Ovary (tissue), 9 donors: ENCODE results near the gene ZNF782. TPM values are rescaled to one million over a fixed set of nuclear protein-coding genes. Genes with fewer than 3 reads are reported as not detected.

Source experiments
- DNase-seq, 5 donors: peaks; one replicate each; pipeline ENCODE4 v3.0.0-alpha.2; 2019 to 2020
- H3K27ac ChIP-seq, 2 donors: fragments of 200-600 bp; one replicate each; pipeline versions ENCODE4 v1.5.1 to v1.8.0; 2019 to 2022
- H3K27me3 ChIP-seq: fragments of 200-600 bp; one replicate; pipeline ENCODE4 v1.8.0; 2022
- H3K36me3 ChIP-seq: fragments of 200-600 bp; sonication (generic); one replicate; pipeline ENCODE4 v1.5.1; 2019
- H3K4me1 ChIP-seq: one replicate; pipeline ENCODE4 v1.8.1; 2013; ENCODE audit warnings: mild to moderate bottlenecking, moderate library complexity; ENCODE audit not compliant: insufficient read depth
- H3K4me3 ChIP-seq: fragments of 200-600 bp; sonication (generic); one replicate; pipeline ENCODE4 v1.5.1; 2017
- H3K9me3 ChIP-seq, 2 donors: fragments of 200-600 bp in 1 of 2; sonication (generic) in 1 of 2; one replicate each; pipeline versions ENCODE4 v1.5.1 to v1.8.1; 2013 to 2019; ENCODE audit warnings: mild to moderate bottlenecking in 1 of 2, moderate library complexity in 1 of 2
- EP300 ChIP-seq: sonication (generic); formaldehyde crosslinking; IDR thresholded peaks from one replicate; pipeline ENCODE4 v1.6.1; 2017; ENCODE audit warnings: antibody characterized with exemption
- POLR2A ChIP-seq: fragments of 450-650 bp; IDR thresholded peaks from one replicate; pipeline ENCODE4 v1.6.1; 2017; ENCODE audit warnings: antibody characterized with exemption, mild to moderate bottlenecking, moderate library complexity
- WGBS, 3 donors: extraction: QIAGEN DNeasy Blood & Tissue Kit in 1 of 3; methylation state at CpG; one replicate each; pipeline versions ENCODE4 v1.1.5 to v1.1.7; 2013 to 2017; 5-methylcytosine and 5-hydroxymethylcytosine counted together
- intact Hi-C, 4 donors: fragments of 100-400 bp; cut with DNase I; formaldehyde crosslinking; loops; one replicate each; pipeline versions ENCODE4 v1.11.0 to v1.15.1; 2022 to 2023
- polyA plus RNA-seq, 2 donors: library from polyadenylated mRNA; stranded (reverse); fragments of 200-250 nt in 1 of 2; fragments of 350-450 nt in 1 of 2; fragmentation: Illumina TruSeq in 1 of 2; extraction: RNeasy Lipid Tissue Mini Kit (QIAGEN cat#74804) in 1 of 2; gene quantifications; one replicate each; pipeline ENCODE4 v1.2.3, GENCODE V29; 2013 to 2014
- total RNA-seq, 7 donors: library from RNA; depleted of rRNA in 2 of 7; stranded (reverse); fragments of >200 nt in 2 of 7; fragmentation: NEBNext Ultra II Directional in 3 of 7; extraction: Animal tissue kit (Norgen Biotek cat#: 25700) in 3 of 7; gene quantifications; one replicate each; pipeline versions ENCODE4 v1.1.0 to v1.2.4, GENCODE V29; 2016 to 2023
- TF ChIP-seq, protein P1 (sequence below), 3 donors: fragments of 450-650 bp in 2 of 3; fragments of 200-600 bp in 1 of 3; IDR thresholded peaks; one replicate each; pipeline versions ENCODE4 v1.5.1 to v1.8.0; 2016 to 2022; ENCODE audit warnings: antibody characterized with exemption in 3 of 3, mild to moderate bottlenecking in 1 of 3
- donor health status: DM: no; HTN: no; CAD: no; lungs with moderate emphysema.
- donor health status: DM: no; HTN: no; CAD: no.
- donor health status: Bipolar disorder and iron deficiency.
- donor health status: DM: yes; HTN: yes; CAD: no.
- donor health status: DM: no; HTN: no; CAD: no.
- donor health status: DM: yes; HTN: yes; CAD: no.

ZNF782 gene
- total and polyA plus RNA-seq, 9 donors, result 2.8 to 12.4 (median 9.8) TPM

DNA sequence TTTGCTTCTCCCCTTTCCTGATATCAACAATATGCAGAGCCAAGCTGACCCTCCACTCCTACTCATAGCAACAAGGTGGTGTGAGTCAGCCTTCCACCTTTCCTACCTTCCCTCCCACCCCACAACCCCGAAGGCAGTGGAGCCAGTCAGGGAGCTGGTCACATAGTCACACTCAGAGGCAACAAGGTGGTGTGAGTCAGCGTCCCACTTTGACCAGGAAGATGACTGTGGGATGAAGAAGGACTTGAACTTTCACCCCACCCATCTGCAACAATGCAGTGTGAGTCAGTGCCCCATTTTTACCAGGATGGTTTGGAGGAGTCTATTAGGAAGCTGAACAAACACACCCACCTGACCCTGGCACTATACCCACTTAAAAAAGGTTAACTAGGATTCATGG is 30.1 kb upstream of the ZNF782 start:
- 66 to 85% (median 79%) methylated on average over 2 of the region's 2 CpGs for WGBS, 3 donors
- Histone ChIP-seq H3K27me3 (no peaks in the 10 kb centered on the region), H3K36me3 (no peaks in the 10 kb centered on the region), H3K4me1 (no peaks in the 10 kb centered on the region), H3K4me3 (no peak overlapping the region), H3K9me3 (no peaks in the 10 kb centered on the region), H3K27ac (no peak overlapping the region)
- TF ChIP-seq POLR2A (no peak), EP300 (no peak)
- TF ChIP-seq, protein P1, sequence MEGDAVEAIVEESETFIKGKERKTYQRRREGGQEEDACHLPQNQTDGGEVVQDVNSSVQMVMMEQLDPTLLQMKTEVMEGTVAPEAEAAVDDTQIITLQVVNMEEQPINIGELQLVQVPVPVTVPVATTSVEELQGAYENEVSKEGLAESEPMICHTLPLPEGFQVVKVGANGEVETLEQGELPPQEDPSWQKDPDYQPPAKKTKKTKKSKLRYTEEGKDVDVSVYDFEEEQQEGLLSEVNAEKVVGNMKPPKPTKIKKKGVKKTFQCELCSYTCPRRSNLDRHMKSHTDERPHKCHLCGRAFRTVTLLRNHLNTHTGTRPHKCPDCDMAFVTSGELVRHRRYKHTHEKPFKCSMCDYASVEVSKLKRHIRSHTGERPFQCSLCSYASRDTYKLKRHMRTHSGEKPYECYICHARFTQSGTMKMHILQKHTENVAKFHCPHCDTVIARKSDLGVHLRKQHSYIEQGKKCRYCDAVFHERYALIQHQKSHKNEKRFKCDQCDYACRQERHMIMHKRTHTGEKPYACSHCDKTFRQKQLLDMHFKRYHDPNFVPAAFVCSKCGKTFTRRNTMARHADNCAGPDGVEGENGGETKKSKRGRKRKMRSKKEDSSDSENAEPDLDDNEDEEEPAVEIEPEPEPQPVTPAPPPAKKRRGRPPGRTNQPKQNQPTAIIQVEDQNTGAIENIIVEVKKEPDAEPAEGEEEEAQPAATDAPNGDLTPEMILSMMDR (IDR thresholded peaks at IDR 0.05), result no peak
- no peak for DNase-seq
- intact Hi-C loops, result no loop called here

DNA sequence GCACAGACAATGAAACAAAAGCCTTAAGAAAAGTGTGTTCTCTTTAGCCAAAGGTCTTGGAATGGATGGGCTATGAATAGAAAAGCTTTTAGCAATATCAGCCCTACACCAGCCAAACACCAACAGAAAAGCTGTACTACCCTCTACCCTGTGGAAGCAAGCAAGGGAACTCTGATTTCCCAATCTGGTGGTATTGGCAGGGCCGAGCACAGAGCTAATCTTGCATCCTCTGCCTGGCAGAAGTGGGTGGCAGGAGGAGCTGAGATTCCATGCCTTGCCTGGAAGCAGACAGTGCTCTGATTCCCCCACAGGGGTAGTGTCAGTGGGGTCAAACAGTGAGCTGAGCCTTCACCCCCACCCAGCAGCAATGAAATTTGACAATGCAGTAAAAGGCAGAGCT is 29.6 kb upstream of the ZNF782 start:
- 20 to 75% (median 73%) methylated on average over 1 of the region's 1 CpG for WGBS, 3 donors
- H3K36me3 ChIP-seq, result no peaks in the 10 kb centered on the region

DNA sequence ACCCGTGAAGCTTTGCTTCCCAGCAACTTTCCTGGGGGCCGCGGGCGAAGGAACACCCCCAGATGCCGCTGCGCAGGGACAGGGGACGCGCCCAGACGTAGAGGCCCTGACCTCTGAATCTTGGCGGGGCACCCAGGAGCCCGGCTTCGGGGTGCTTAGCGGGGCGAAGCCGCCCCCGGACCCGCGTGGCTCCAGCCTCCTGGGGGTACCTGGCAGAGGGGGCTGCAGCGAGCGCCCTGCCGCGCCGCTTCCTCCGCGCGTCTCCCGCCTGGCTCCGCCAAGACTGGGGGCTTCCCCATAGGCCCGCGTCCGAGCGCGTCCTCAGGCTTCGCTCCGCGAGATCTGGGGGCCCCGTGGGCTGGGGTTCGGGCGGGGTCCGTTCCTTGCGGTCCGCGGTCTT is 23.0 kb upstream of the ZNF782 start:
- Histone ChIP-seq H3K27ac (no peak overlapping the region), H3K4me3 (no peak overlapping the region), H3K36me3 (no peaks in the 10 kb centered on the region), H3K9me3 (no peaks in the 10 kb centered on the region), H3K27me3 (no peaks in the 10 kb centered on the region), H3K4me1 (no peaks in the 10 kb centered on the region)
- intact Hi-C loops, result no loop called here
- WGBS, 3 donors, result 8 to 9% (median 9%) methylated on average over 19 to 43 of the region's 43 CpGs
- no peak for DNase-seq
- TF ChIP-seq POLR2A (no peak), EP300 (no peak)
- TF ChIP-seq, protein P1 (IDR thresholded peaks at IDR 0.05), result no peak

More for the DNA sequence above, 29.6 kb upstream of the ZNF782 start:
- TF ChIP-seq, protein P1 (IDR thresholded peaks at IDR 0.05), result no peak
- TF ChIP-seq EP300 (no peak), POLR2A (no peak)
- Histone ChIP-seq H3K9me3 (no peaks in the 10 kb centered on the region), H3K27me3 (no peaks in the 10 kb centered on the region), H3K27ac (no peak overlapping the region), H3K4me1 (no peaks in the 10 kb centered on the region), H3K4me3 (no peak overlapping the region)
- no peak for DNase-seq
- intact Hi-C loops, result no loop called here

DNA sequence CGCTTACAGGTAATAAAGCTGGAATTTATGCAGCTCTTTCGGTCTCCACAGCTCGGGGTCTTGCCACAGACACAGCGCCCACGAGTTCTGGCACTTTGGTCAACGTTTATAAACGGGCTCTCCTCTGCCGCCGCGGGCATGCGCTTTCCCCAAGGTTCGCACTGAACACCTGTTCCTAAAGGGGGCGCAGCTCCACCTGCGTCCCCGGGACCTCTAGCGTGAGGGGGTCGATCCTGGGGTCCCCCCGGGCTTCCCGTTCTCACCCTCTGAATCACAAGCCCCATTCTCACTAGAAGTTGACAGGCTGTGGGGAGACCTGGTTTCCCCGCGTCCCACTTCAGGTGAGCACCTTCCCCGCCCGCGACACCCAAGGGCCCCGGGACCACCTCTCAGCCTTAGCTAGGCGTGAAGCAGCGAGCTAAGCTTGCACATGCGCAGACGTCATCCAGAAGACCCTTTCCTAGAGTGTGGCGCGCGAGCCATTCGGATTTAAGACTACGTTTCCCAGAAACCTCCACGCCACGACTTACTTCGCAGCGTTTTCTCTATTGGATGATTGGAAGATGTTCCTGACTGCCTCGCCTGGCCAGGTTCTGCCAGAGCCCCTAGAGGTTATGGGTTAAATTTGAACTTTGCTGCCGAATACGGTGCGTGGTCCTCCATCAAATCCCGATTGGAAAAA is 21.3 kb upstream of the ZNF782 start:
- TF ChIP-seq POLR2A (no peak), EP300 (no peak)
- TF ChIP-seq, protein P1 (IDR thresholded peaks at IDR 0.05), result no peak

More for the DNA sequence above, 21.3 kb upstream of the ZNF782 start:
- Histone ChIP-seq H3K27me3 (no peaks in the 10 kb centered on the region), H3K36me3 (no peaks in the 10 kb centered on the region), H3K4me3 (peak overlapping the region; percentile 19), H3K27ac (no peak overlapping the region), H3K9me3 (no peaks in the 10 kb centered on the region), H3K4me1 (no peaks in the 10 kb centered on the region)
- 1 to 2% (median 1%) methylated on average over 42 to 43 of the region's 43 CpGs for WGBS, 3 donors
- DNase-seq, result no peak
- intact Hi-C loops, result no loop called here
